H9 (cell line): ENCODE measurements around the gene PTPRS. TPM values are rescaled to one million over a fixed set of nuclear protein-coding genes. Genes with fewer than 3 reads are reported as not detected.

Experiments
- DNase-seq: peaks from one replicate; pipeline ENCODE4 v3.0.0-alpha.2; 2017
- H2AFZ ChIP-seq: one replicate; pipeline ENCODE4 v1.6.1; 2013; ENCODE audit warnings: mild to moderate bottlenecking, low read length, control low read depth, moderate library complexity
- H2AK5ac ChIP-seq: 2 replicates; pipeline ENCODE4 v1.6.1; 2013; ENCODE audit warnings: low read length, control low read depth, mixed read lengths; ENCODE audit not compliant: insufficient read length
- H2BK120ac ChIP-seq: one replicate; pipeline ENCODE4 v1.6.1; 2013; ENCODE audit warnings: low read depth, mild to moderate bottlenecking, low read length, control low read depth, inconsistent platforms; ENCODE audit not compliant: poor library complexity, severe bottlenecking
- H2BK12ac ChIP-seq: 2 replicates; pipeline ENCODE4 v1.6.1; 2013; ENCODE audit warnings: low read length, control low read depth, mixed read lengths, low read depth; ENCODE audit not compliant: insufficient read length
- H2BK15ac ChIP-seq: 2 replicates; pipeline ENCODE4 v1.6.1; 2013; ENCODE audit warnings: low read depth, low read length, control low read depth
- H2BK20ac ChIP-seq: one replicate; pipeline ENCODE4 v1.6.1; 2013; ENCODE audit warnings: low read depth, mild to moderate bottlenecking, low read length, control low read depth, inconsistent platforms; ENCODE audit not compliant: poor library complexity, severe bottlenecking
- H2BK5ac ChIP-seq: 2 replicates; pipeline ENCODE4 v1.6.1; 2013; ENCODE audit warnings: low read length, control low read depth, mixed read lengths; ENCODE audit not compliant: insufficient read length
- H3K14ac ChIP-seq: 2 replicates; pipeline ENCODE4 v1.6.1; 2013; ENCODE audit warnings: low read length, control low read depth; ENCODE audit not compliant: insufficient read depth
- H3K18ac ChIP-seq: 2 replicates; pipeline ENCODE4 v1.6.1; 2013; ENCODE audit warnings: low read depth, mild to moderate bottlenecking, mixed read lengths, low read length, control low read depth; ENCODE audit not compliant: insufficient read length
- H3K23ac ChIP-seq: 2 replicates; pipeline ENCODE4 v1.6.1; 2013; ENCODE audit warnings: low read length, control low read depth, mixed read lengths, low read depth; ENCODE audit not compliant: insufficient read length
- H3K23me2 ChIP-seq: 2 replicates; pipeline ENCODE4 v1.6.1; 2013; ENCODE audit warnings: low read depth, mild to moderate bottlenecking, mixed read lengths, low read length, control low read depth; ENCODE audit not compliant: insufficient read length, poor library complexity, severe bottlenecking
- H3K27ac ChIP-seq: 2 replicates; pipeline ENCODE4 v1.5.1; 2013; ENCODE audit warnings: low read length, control low read depth, mixed read lengths, low read depth; ENCODE audit not compliant: insufficient read length
- H3K27me3 ChIP-seq: 2 replicates; pipeline ENCODE4 v1.6.1; 2013; ENCODE audit warnings: low read length, control low read depth, inconsistent platforms; ENCODE audit not compliant: insufficient read depth
- H3K4ac ChIP-seq: 2 replicates; pipeline ENCODE4 v1.6.1; 2013; ENCODE audit warnings: low read depth, mild to moderate bottlenecking, control low read depth, inconsistent platforms, low read length, moderate library complexity
- H3K4me1 ChIP-seq: 2 replicates; pipeline ENCODE4 v1.6.1; 2013; ENCODE audit warnings: low read length, control low read depth, inconsistent platforms; ENCODE audit not compliant: insufficient read depth
- H3K4me2 ChIP-seq: 2 replicates; pipeline ENCODE4 v1.6.1; 2013; ENCODE audit warnings: low read length, control low read depth, mixed read lengths; ENCODE audit not compliant: insufficient read length, insufficient read depth
- H3K56ac ChIP-seq: 2 replicates; pipeline ENCODE4 v1.6.1; 2013; ENCODE audit warnings: low read depth, mild to moderate bottlenecking, mixed read lengths, low read length, control low read depth; ENCODE audit not compliant: insufficient read length
- H3K79me1 ChIP-seq: 2 replicates; pipeline ENCODE4 v1.6.1; 2013; ENCODE audit warnings: low read depth, mild to moderate bottlenecking, moderate library complexity, low read length, control low read depth, inconsistent platforms; ENCODE audit not compliant: insufficient read depth, poor library complexity, severe bottlenecking
- H3K79me2 ChIP-seq: 2 replicates; pipeline ENCODE4 v1.6.1; 2013; ENCODE audit warnings: low read length, control low read depth, inconsistent platforms; ENCODE audit not compliant: insufficient read depth
- H3K9ac ChIP-seq: 2 replicates; pipeline ENCODE4 v1.6.1; 2013; ENCODE audit warnings: low read length, control low read depth, mixed read lengths; ENCODE audit not compliant: insufficient read length; ENCODE audit errors: extremely low read depth
- H3K9me3 ChIP-seq: one replicate; pipeline ENCODE4 v1.6.1; 2013; ENCODE audit warnings: low read depth, low read length, inconsistent platforms; ENCODE audit not compliant: control insufficient read depth
- H3T11ph ChIP-seq: one replicate; pipeline ENCODE4 v1.6.1; 2013; ENCODE audit warnings: mild to moderate bottlenecking, low read length, control low read depth, inconsistent platforms
- H4K20me1 ChIP-seq: one replicate; pipeline ENCODE4 v1.6.1; 2013; ENCODE audit not compliant: control insufficient read depth, insufficient read length, insufficient read depth
- H4K5ac ChIP-seq: 2 replicates; pipeline ENCODE4 v1.6.1; 2013; ENCODE audit warnings: low read depth, mild to moderate bottlenecking, mixed read lengths, low read length, control low read depth; ENCODE audit not compliant: insufficient read length
- H4K8ac ChIP-seq: replicated peaks from 2 replicates; pipeline ENCODE4 v1.6.1; 2013; ENCODE audit warnings: low read length, control low read depth, mixed read lengths, low read depth; ENCODE audit not compliant: insufficient read length
- H4K91ac ChIP-seq: 2 replicates; pipeline ENCODE4 v1.6.1; 2013; ENCODE audit warnings: low read depth, mild to moderate bottlenecking, moderate library complexity, mixed read lengths, low read length, control low read depth; ENCODE audit not compliant: insufficient read length
- H3K27ac Mint-ChIP-seq, 3 experiments: 2 replicates in 2 of 3; 3 replicates in 1 of 3; pipeline ENCODE4 v1.8.0; 2020 to 2021; ENCODE audit warnings: mixed read lengths in 3 of 3, mild to moderate bottlenecking in 1 of 3, moderate library complexity in 1 of 3
- H3K27me3 Mint-ChIP-seq: 2 replicates; pipeline ENCODE4 v1.8.0; 2021; ENCODE audit warnings: low read depth, mild to moderate bottlenecking, moderate library complexity, mixed read lengths
- H3K36me3 Mint-ChIP-seq, 3 experiments: 2 replicates in 2 of 3; 3 replicates in 1 of 3; pipeline ENCODE4 v1.8.0; 2020 to 2021; ENCODE audit warnings: low read depth in 3 of 3, mixed read lengths in 3 of 3; ENCODE audit not compliant: insufficient read depth in 1 of 3
- H3K4me1 Mint-ChIP-seq, 2 experiments: 2 replicates each; pipeline ENCODE4 v1.8.0; 2020; ENCODE audit warnings: mixed read lengths in 2 of 2
- H3K4me3 Mint-ChIP-seq, 2 experiments: 2 replicates in 1 of 2; 3 replicates in 1 of 2; pipeline ENCODE4 v1.8.0; 2020 to 2021; ENCODE audit warnings: mild to moderate bottlenecking in 2 of 2, mixed read lengths in 2 of 2, moderate library complexity in 1 of 2
- H3K9me3 Mint-ChIP-seq, 2 experiments: 2 replicates in 1 of 2; 3 replicates in 1 of 2; pipeline ENCODE4 v1.8.0; 2020; ENCODE audit warnings: mild to moderate bottlenecking in 2 of 2, mixed read lengths in 2 of 2, moderate library complexity in 1 of 2
- CTCF ChIP-seq: fragments of 200-600 bp; sonication (generic); conservative IDR thresholded peaks from 3 replicates; pipeline ENCODE4 v1.8.0; 2021; ENCODE audit warnings: antibody characterized with exemption, mild to moderate bottlenecking
- WGBS: extraction: QIAGEN DNeasy Blood & Tissue Kit; methylation state at CpG from one replicate; pipeline ENCODE4 v1.1.7; 2013; ENCODE audit warnings: missing lambda C conversion rate, low lambda C conversion rate, mixed read lengths; ENCODE audit not compliant: insufficient read length; ENCODE audit errors: extremely low coverage; 5-methylcytosine and 5-hydroxymethylcytosine counted together
- total RNA-seq: library from RNA; stranded (reverse); gene quantifications from 2 replicates; pipeline ENCODE4 v1.2.1, GENCODE V29; 2021

The PTPRS gene
- total RNA-seq, 1 experiment from 2014 or later, result 186 TPM

- H3K27me3 Mint-ChIP-seq, result peaks cover 22% of the 10 kb centered on the region
- H3K4me1 ChIP-seq, result no peaks in the 10 kb centered on the region
- no peak for DNase-seq
- no peak overlapping the region for H3K27ac ChIP-seq
- peaks cover 6 to 25% (median 11%) of the 10 kb centered on the region in 3 experiments; a peak in 6 of 7 replicates for H3K36me3 Mint-ChIP-seq
- H3K56ac ChIP-seq, result no peak overlapping the region
- peaks cover 10% of the 10 kb centered on the region for H3K23me2 ChIP-seq
- H3K27me3 ChIP-seq, result peaks cover 6% of the 10 kb centered on the region
- no peak overlapping the region for H2BK15ac ChIP-seq
- peaks cover 27% of the 10 kb centered on the region; the same call in 1 of the 2 replicates for H3K79me2 ChIP-seq
- no peak overlapping the region for H4K5ac ChIP-seq
- H3K4me1 Mint-ChIP-seq, result peaks cover 25 to 39% of the 10 kb centered on the region in 2 experiments
- no peak overlapping the region for H3K9ac ChIP-seq
- TF ChIP-seq CTCF, result no peak
- H2BK12ac ChIP-seq, result no peak overlapping the region
- no peak overlapping the region for H2BK5ac ChIP-seq
- H3T11ph ChIP-seq, result no peak overlapping the region
- H3K18ac ChIP-seq, result no peak overlapping the region
- no peak overlapping the region for H2AFZ ChIP-seq
- peak overlapping the region; percentile 72 for H3K4me2 ChIP-seq
- no CpG with 5 or more reads among the region's 34 CpGs for WGBS
- no peak overlapping the region for H2BK120ac ChIP-seq
- peak overlapping the region; percentile 69 to 90 for H3K4me3 Mint-ChIP-seq
- H3K9me3 ChIP-seq, result no peaks in the 10 kb centered on the region
- peak overlapping the region in 1 of 3 experiments; percentile 40; a peak in 1 of 7 replicates for H3K27ac Mint-ChIP-seq
- H3K14ac ChIP-seq, result no peak overlapping the region
- no peak overlapping the region for H4K91ac ChIP-seq
- no peaks in the 10 kb centered on the region for H4K20me1 ChIP-seq
- no peak overlapping the region for H2AK5ac ChIP-seq
- no peak overlapping the region for H3K4ac ChIP-seq
- no peak overlapping the region for H3K23ac ChIP-seq
- H3K9me3 Mint-ChIP-seq, result peaks cover 4 to 5% of the 10 kb centered on the region in 2 experiments; a peak in 4 of 5 replicates
- peaks cover 3% of the 10 kb centered on the region for H3K79me1 ChIP-seq
- H4K8ac ChIP-seq, result no peak overlapping the region
- no peak overlapping the region for H2BK20ac ChIP-seq
Measured at GRCh38 chr19:5337708-5338655, 2.6 kb downstream of the PTPRS start.
